Rectal smooth muscle tissue (tissue), 1 donor: ENCODE results near the gene ISOC2.
"Not testable (repeated sequence)": the region's sequence is repeated elsewhere in the genome, so short reads cannot be mapped to it uniquely, and the experiment has no call there.

Experiments
- H3K27ac ChIP-seq: one replicate; pipeline ENCODE4 v1.7.0; 2013; ENCODE audit warnings: low read depth, low read length, inconsistent platforms
- H3K27me3 ChIP-seq: one replicate; pipeline ENCODE4 v1.7.0; 2013; ENCODE audit warnings: low read length; ENCODE audit not compliant: control insufficient read depth, insufficient read depth
- H3K36me3 ChIP-seq: one replicate; pipeline ENCODE4 v1.7.0; 2013; ENCODE audit warnings: low read length; ENCODE audit not compliant: control insufficient read depth, insufficient read depth
- H3K4me1 ChIP-seq: one replicate; pipeline ENCODE4 v1.7.0; 2013; ENCODE audit warnings: low read length; ENCODE audit not compliant: control insufficient read depth, insufficient read depth
- H3K4me3 ChIP-seq: one replicate; pipeline ENCODE4 v1.7.0; 2013; ENCODE audit warnings: low read length
- H3K9ac ChIP-seq: one replicate; pipeline ENCODE4 v1.7.0; 2013; ENCODE audit warnings: low read length

Gene ISOC2

GRCh38 chr19:55456347-55456746 lies 5.1 kb downstream of the ISOC2 start:
- Histone ChIP-seq H3K9ac (no peak overlapping the region), H3K27me3 (peaks cover 9% of the 10 kb centered on the region), H3K27ac (no peak overlapping the region), H3K36me3 (peaks cover 5% of the 10 kb centered on the region), H3K4me3 (no peak overlapping the region), H3K4me1 (peaks cover 7% of the 10 kb centered on the region)

GRCh38 chr19:55455576-55456235 lies 5.7 kb downstream of the ISOC2 start:
- Histone ChIP-seq H3K27me3 (peaks cover 12% of the 10 kb centered on the region), H3K4me1 (peaks cover 7% of the 10 kb centered on the region), H3K36me3 (peaks cover 5% of the 10 kb centered on the region), H3K4me3 (no peak overlapping the region), H3K9ac (no peak overlapping the region), H3K27ac (no peak overlapping the region)

- Histone ChIP-seq H3K9ac (no peak overlapping the region), H3K4me3 (no peak overlapping the region), H3K36me3 (peaks cover 5% of the 10 kb centered on the region), H3K27ac (no peak overlapping the region), H3K4me1 (peaks cover 6% of the 10 kb centered on the region), H3K27me3 (peaks cover 14% of the 10 kb centered on the region)
Measured at GRCh38 chr19:55454787-55455243, 6.6 kb downstream of the ISOC2 start.

- Histone ChIP-seq H3K9ac (no peak overlapping the region), H3K36me3 (peaks cover 5% of the 10 kb centered on the region), H3K4me3 (no peak overlapping the region), H3K27me3 (peaks cover 14% of the 10 kb centered on the region), H3K4me1 (peaks cover 3% of the 10 kb centered on the region), H3K27ac (no peak overlapping the region)
Measured at GRCh38 chr19:55453511-55454260, 7.8 kb downstream of the ISOC2 start.

GRCh38 chr19:55452749-55453346 lies 8.6 kb downstream of the ISOC2 start:
- Histone ChIP-seq H3K4me3 (no peak overlapping the region), H3K27ac (no peak overlapping the region), H3K36me3 (peaks cover 5% of the 10 kb centered on the region), H3K9ac (no peak overlapping the region), H3K27me3 (peaks cover 14% of the 10 kb centered on the region), H3K4me1 (peaks cover 3% of the 10 kb centered on the region)

GRCh38 chr19:55451965-55452748 lies 9.3 kb downstream of the ISOC2 start:
- H3K27me3 ChIP-seq, result peaks cover 19% of the 10 kb centered on the region
- no peak overlapping the region for H3K9ac ChIP-seq
- no peak overlapping the region for H3K27ac ChIP-seq
- H3K36me3 ChIP-seq, result peaks cover 5% of the 10 kb centered on the region
- H3K4me3 ChIP-seq, result no peak overlapping the region
- peaks cover 3% of the 10 kb centered on the region for H3K4me1 ChIP-seq

- Histone ChIP-seq H3K27me3 (peaks cover 19% of the 10 kb centered on the region), H3K27ac (no peak overlapping the region), H3K4me3 (peak overlapping the region; percentile 27), H3K36me3 (peaks cover 4% of the 10 kb centered on the region), H3K4me1 (peaks cover 3% of the 10 kb centered on the region), H3K9ac (no peak overlapping the region)
Measured at GRCh38 chr19:55451163-55451964, 10.1 kb downstream of the ISOC2 start.

GRCh38 chr19:55449469-55449868 lies 12.0 kb downstream of the ISOC2 start:
- Histone ChIP-seq H3K4me1 (peaks cover 3% of the 10 kb centered on the region), H3K4me3 (no peak overlapping the region), H3K27me3 (peaks cover 26% of the 10 kb centered on the region), H3K27ac (no peak overlapping the region), H3K9ac (no peak overlapping the region), H3K36me3 (no peaks in the 10 kb centered on the region)

- not testable (repeated sequence) for H3K36me3 ChIP-seq, H3K4me1 ChIP-seq, H3K27ac ChIP-seq, H3K9ac ChIP-seq, H3K4me3 ChIP-seq
- H3K27me3 ChIP-seq, result peaks cover 37% of the 10 kb centered on the region
Measured at GRCh38 chr19:55448175-55448490, 13.3 kb downstream of the ISOC2 start.

- Histone ChIP-seq H3K27ac (no peak overlapping the region), H3K9ac (no peak overlapping the region), H3K27me3 (peaks cover 37% of the 10 kb centered on the region), H3K36me3 (no peaks in the 10 kb centered on the region), H3K4me1 (peaks cover 3% of the 10 kb centered on the region), H3K4me3 (no peak overlapping the region)
Measured at GRCh38 chr19:55447421-55448174, 13.8 kb downstream of the ISOC2 start.

- H3K27me3 ChIP-seq, result peaks cover 31% of the 10 kb centered on the region
- no peak overlapping the region for H3K4me3 ChIP-seq
- no peak overlapping the region for H3K27ac ChIP-seq
- no peaks in the 10 kb centered on the region for H3K4me1 ChIP-seq
- no peaks in the 10 kb centered on the region for H3K36me3 ChIP-seq
- no peak overlapping the region for H3K9ac ChIP-seq
Measured at GRCh38 chr19:55446060-55446459, 15.4 kb downstream of the ISOC2 start.
